H1 (cell line): Measurements from ENCODE around the gene DLG4. TPM values are rescaled to one million over a fixed set of nuclear protein-coding genes. Genes with fewer than 3 reads are reported as not detected.
A peak's percentile ranks its signal among the peaks of the same experiment; 100 is the strongest.

Source experiments
- CTCF ChIA-PET: fragments of 300-600 bp; sonication (Branson Sonifier 250); formaldehyde crosslinking; loops from one replicate; lab custom pipeline; 2021; ENCODE audit not compliant: partially characterized antibody; lab: Charles Lee
- POLR2A ChIA-PET: fragments of 300-600 bp; sonication (Branson Sonifier 250); formaldehyde crosslinking; loops from one replicate; lab custom pipeline; 2021; ENCODE audit warnings: inconsistent platforms; ENCODE audit not compliant: partially characterized antibody; lab: Charles Lee
- DNase-seq, 2 experiments: peaks; one replicate each; pipeline versions ENCODE4 v3.0.0 to v3.0.0-alpha.2; 2010 to 2022; ENCODE audit warnings: low spot score in 2 of 2, low read depth in 1 of 2, mixed read lengths in 1 of 2
- FAIRE-seq: peaks from 2 replicates; lab custom pipeline; 2011; peaks lifted over from hg19 to GRCh38; lab: Jason Lieb, UNC
- H2AFZ ChIP-seq: 2 replicates; pipeline ENCODE4 v1.8.1; 2012; ENCODE audit warnings: low read length, inconsistent platforms
- H2AK5ac ChIP-seq: 2 replicates; pipeline ENCODE4 v1.6.1; 2013; ENCODE audit warnings: low read depth, low read length
- H2BK120ac ChIP-seq: replicated peaks from 2 replicates; pipeline ENCODE3; 2013; ENCODE audit warnings: low read depth, low read length, inconsistent platforms
- H2BK12ac ChIP-seq: 2 replicates; pipeline ENCODE4 v1.6.1; 2013; ENCODE audit warnings: low read depth, low read length
- H2BK15ac ChIP-seq: 2 replicates; pipeline ENCODE4 v1.6.1; 2013; ENCODE audit warnings: low read length
- H2BK20ac ChIP-seq: 2 replicates; pipeline ENCODE4 v1.6.1; 2013; ENCODE audit warnings: low read length
- H2BK5ac ChIP-seq: 2 replicates; pipeline ENCODE4 v1.6.1; 2013; ENCODE audit warnings: low read depth, low read length
- H3K14ac ChIP-seq: 2 replicates; pipeline ENCODE4 v1.6.1; 2013; ENCODE audit warnings: inconsistent platforms; ENCODE audit not compliant: insufficient read length
- H3K18ac ChIP-seq: 2 replicates; pipeline ENCODE4 v1.6.1; 2013; ENCODE audit warnings: low read length; ENCODE audit errors: extremely low read depth
- H3K23ac ChIP-seq: 2 replicates; pipeline ENCODE4 v1.6.1; 2013; ENCODE audit warnings: inconsistent platforms; ENCODE audit not compliant: insufficient read length
- H3K23me2 ChIP-seq: 2 replicates; pipeline ENCODE4 v1.6.1; 2013; ENCODE audit warnings: low read depth, low read length
- H3K27ac ChIP-seq: 2 replicates; pipeline ENCODE4 v1.6.1; 2011; ENCODE audit warnings: low read depth, low read length, inconsistent platforms
- H3K27me3 ChIP-seq, 4 experiments: replicated peaks in 1 of 4; 1 replicate in 1 of 4; 2 replicates in 3 of 4; pipeline versions ENCODE4 v1.6.1 to v1.8.1; 2011 to 2013; ENCODE audit warnings: low read length in 3 of 4, mild to moderate bottlenecking in 3 of 4, inconsistent platforms in 2 of 4, mixed read lengths in 2 of 4, moderate library complexity in 1 of 4; ENCODE audit not compliant: control insufficient read depth in 3 of 4, insufficient read depth in 3 of 4; ENCODE audit errors: extremely low read depth in 1 of 4
- H3K36me3 ChIP-seq, 4 experiments: 2 replicates each; pipeline versions ENCODE4 v1.6.1 to v1.8.1; 2011 to 2013; ENCODE audit warnings: mild to moderate bottlenecking in 4 of 4, low read length in 3 of 4, moderate library complexity in 2 of 4, control low read depth in 1 of 4, inconsistent platforms in 1 of 4; ENCODE audit not compliant: insufficient read depth in 4 of 4, control insufficient read depth in 2 of 4
- H3K4ac ChIP-seq: replicated peaks from 2 replicates; pipeline ENCODE3; 2013; ENCODE audit warnings: low read length, low read depth, mixed read lengths, inconsistent platforms; ENCODE audit not compliant: insufficient read length
- H3K4me1 ChIP-seq, 4 experiments: replicated peaks in 1 of 4; 1 replicate in 1 of 4; 2 replicates in 3 of 4; pipeline versions ENCODE4 v1.6.1 to v1.8.1; 2011 to 2013; ENCODE audit warnings: low read length in 3 of 4, inconsistent platforms in 2 of 4, mixed read lengths in 1 of 4; ENCODE audit not compliant: insufficient read depth in 4 of 4, control insufficient read depth in 3 of 4
- H3K4me2 ChIP-seq, 2 experiments: 2 replicates each; pipeline versions ENCODE4 v1.6.1 to v1.8.1; 2011 to 2013; ENCODE audit warnings: low read depth in 2 of 2, low read length in 2 of 2, control low read depth in 1 of 2, inconsistent platforms in 1 of 2, mild to moderate bottlenecking in 1 of 2; ENCODE audit not compliant: insufficient read depth in 1 of 2
- H3K4me3 ChIP-seq, 4 experiments: fragments of 200-600, 300-600 bp in 1 of 4; sonication (generic), shearing (Covaris generic), sonication (Bioruptor Twin) in 1 of 4; 2 replicates each; pipeline versions ENCODE4 v1.5.1 to v1.8.1; 2011 to 2016; ENCODE audit warnings: low read length in 4 of 4, low read depth in 3 of 4, control low read depth in 2 of 4, inconsistent platforms in 2 of 4, mild to moderate bottlenecking in 2 of 4, mixed read lengths in 1 of 4, moderate library complexity in 1 of 4; ENCODE audit not compliant: insufficient read depth in 2 of 4; ENCODE audit errors: extremely low read depth in 1 of 4
- H3K56ac ChIP-seq: replicated peaks from 2 replicates; pipeline ENCODE3; 2013; ENCODE audit warnings: low read depth, mild to moderate bottlenecking, mixed read lengths, low read length, inconsistent platforms; ENCODE audit not compliant: insufficient read length
- H3K79me1 ChIP-seq: 2 replicates; pipeline ENCODE4 v1.6.1; 2013; ENCODE audit warnings: low read depth, low read length, control low read depth
- H3K79me2 ChIP-seq, 2 experiments: 2 replicates each; pipeline versions ENCODE4 v1.6.1 to v1.8.1; 2012 to 2013; ENCODE audit warnings: low read length in 2 of 2, mild to moderate bottlenecking in 2 of 2, inconsistent platforms in 1 of 2; ENCODE audit not compliant: insufficient read depth in 2 of 2, control insufficient read depth in 1 of 2
- H3K9ac ChIP-seq, 4 experiments: replicated peaks in 1 of 4; 1 replicate in 1 of 4; 2 replicates in 3 of 4; pipeline versions ENCODE4 v1.6.1 to v1.8.1; 2011 to 2013; ENCODE audit warnings: low read depth in 3 of 4, low read length in 3 of 4, control low read depth in 2 of 4, mild to moderate bottlenecking in 2 of 4, moderate library complexity in 2 of 4, inconsistent platforms in 1 of 4; ENCODE audit errors: extremely low read depth in 1 of 4
- H3K9me3 ChIP-seq, 2 experiments: 2 replicates each; pipeline versions ENCODE4 v1.6.1 to v1.8.1; 2012 to 2013; ENCODE audit warnings: mild to moderate bottlenecking in 2 of 2, moderate library complexity in 2 of 2, control low read depth in 1 of 2, inconsistent platforms in 1 of 2, low read depth in 1 of 2, low read length in 1 of 2, mixed read lengths in 1 of 2; ENCODE audit not compliant: insufficient read depth in 2 of 2
- H4K20me1 ChIP-seq, 2 experiments: replicated peaks in 1 of 2; 2 replicates each; pipeline versions ENCODE3 to v1.8.1; 2011 to 2013; ENCODE audit warnings: inconsistent platforms in 2 of 2, low read length in 2 of 2, mild to moderate bottlenecking in 1 of 2; ENCODE audit not compliant: insufficient read depth in 2 of 2, control insufficient read depth in 1 of 2
- H4K5ac ChIP-seq: 2 replicates; pipeline ENCODE4 v1.6.1; 2013; ENCODE audit warnings: low read length, low read depth, mixed read lengths, inconsistent platforms; ENCODE audit not compliant: insufficient read length
- H4K8ac ChIP-seq: 2 replicates; pipeline ENCODE4 v1.8.0; 2013; ENCODE audit warnings: mild to moderate bottlenecking, moderate library complexity, low read length, inconsistent platforms; ENCODE audit not compliant: insufficient read depth; ENCODE audit errors: extremely low read depth
- H4K91ac ChIP-seq: replicated peaks from 2 replicates; pipeline ENCODE3; 2013; ENCODE audit warnings: low read length, mixed read lengths, inconsistent platforms; ENCODE audit not compliant: insufficient read length
- KDM1A ChIP-seq: fragments of 200-600, 300-600 bp; sonication (generic); IDR thresholded peaks from 2 replicates; pipeline ENCODE4 v1.7.1; 2016; ENCODE audit warnings: mild to moderate bottlenecking, low read length, borderline replicate concordance
- SIN3A ChIP-seq, 2 experiments: IDR thresholded peaks in 1 of 2; conservative IDR thresholded peaks in 1 of 2; 2 replicates each; pipeline ENCODE4 v1.6.1; 2011 to 2012; ENCODE audit warnings: low read length in 2 of 2, improper control_type of control experiment in 1 of 2, low read depth in 1 of 2, mild to moderate bottlenecking in 1 of 2
- WGBS, 2 experiments: shearing (Covaris generic) in 1 of 2; methylation state at CpG; one replicate each; pipeline versions ENCODE4 v1.1.6 to v1.1.7; 2013 to 2015; ENCODE audit warnings: low lambda C conversion rate in 2 of 2, mixed read lengths in 2 of 2, inconsistent platforms in 1 of 2, low coverage in 1 of 2, missing lambda C conversion rate in 1 of 2; ENCODE audit not compliant: insufficient replicate concordance in 2 of 2, insufficient coverage in 1 of 2, insufficient read length in 1 of 2; ENCODE audit errors: extremely low coverage in 1 of 2, missing lambda C conversion rate in 1 of 2; 5-methylcytosine and 5-hydroxymethylcytosine counted together
- polyA plus RNA-seq, 7 experiments: library from polyadenylated mRNA; depleted of rRNA in 3 of 7; stranded (reverse) in 5 of 7; unstranded in 2 of 7; fragments of >200 nt in 5 of 7; fragments of 200-250 nt in 2 of 7; gene quantifications; 1 replicate in 5 of 7; 2 replicates in 1 of 7; 4 replicates in 1 of 7; pipeline versions ENCODE4 v1.2.1 to v1.2.3, GENCODE V29; 2011 to 2013; ENCODE audit warnings: missing spikeins in 2 of 7, mixed read lengths in 2 of 7
- total RNA-seq: library from RNA; stranded (reverse); fragmentation: NEBNext Ultra II Directional; extraction: Animal tissue kit (Norgen Biotek cat#: 25700); gene quantifications from 2 replicates; pipeline ENCODE4 v1.2.1, GENCODE V29; 2021
- TF ChIP-seq, protein P1 (sequence below): IDR thresholded peaks from 2 replicates; pipeline ENCODE4 v1.6.1; 2012; ENCODE audit warnings: inconsistent platforms
- TF ChIP-seq, protein P2 (sequence below): IDR thresholded peaks from 2 replicates; pipeline ENCODE4 v1.6.1; 2012; ENCODE audit warnings: inconsistent platforms

The DLG4 gene
- total and polyA plus RNA-seq, 2 of the 8 experiments (the other 6 are each of a cell fraction or from before 2014, with no cell fraction given) = 18.9 to 45.9 TPM

DNA sequence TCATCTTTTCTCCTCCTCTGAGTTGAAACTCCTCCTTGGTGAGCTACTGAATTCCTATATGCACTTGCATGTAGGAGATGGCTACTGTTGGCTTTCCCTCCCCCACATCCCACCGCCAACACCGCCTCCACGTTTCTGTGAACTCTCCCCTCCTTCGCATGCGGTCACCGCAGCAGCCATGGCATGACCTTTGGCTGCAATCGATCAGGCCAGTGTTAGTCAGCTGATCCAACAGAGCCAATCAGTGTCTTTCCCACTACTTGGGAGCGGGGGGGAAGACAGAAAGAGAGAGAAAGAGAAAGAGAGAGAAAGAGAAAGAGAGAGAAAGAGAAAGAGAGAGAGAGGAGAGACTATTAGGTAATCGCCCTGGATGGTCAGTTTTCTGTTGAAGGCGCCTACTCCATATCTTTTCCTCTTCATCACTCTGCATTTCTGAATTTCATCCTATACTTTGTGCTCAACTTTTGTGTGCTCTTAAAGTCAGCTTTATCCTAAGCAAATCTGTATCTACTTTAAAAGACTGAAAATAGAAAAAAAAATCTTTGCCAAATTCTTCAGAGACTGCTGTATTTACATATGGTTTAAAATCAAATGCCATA, 63.2 kb downstream of the DLG4 start:
- no peaks in the 10 kb centered on the region for H3K79me2 ChIP-seq
- peak overlapping the region; percentile 65 for H4K91ac ChIP-seq
- H3K27ac ChIP-seq = no peak overlapping the region
- DNase-seq = no peak
- no peak overlapping the region for H2AK5ac ChIP-seq
- ChIA-PET POLR2A (interaction anchor here (0.7 to 1.6 kb wide), 3 partner anchors 18 to 110 kb away, joined by 3 read pairs; no protein-coding TSS in a partner anchor), CTCF (interaction anchor here (0.7 kb wide), 3 partner anchors 8 to 111 kb away, joined by 3 to 5 read pairs (median 4); no protein-coding TSS in a partner anchor)
- H3K14ac ChIP-seq = no peak overlapping the region
- no peaks in the 10 kb centered on the region; a peak in 1 of 7 replicates for H3K27me3 ChIP-seq
- no peaks in the 10 kb centered on the region for H3K4me1 ChIP-seq
- no peak overlapping the region for H3K4me3 ChIP-seq
- H3K4me2 ChIP-seq = no peak overlapping the region
- H2BK120ac ChIP-seq = no peak overlapping the region
- H2BK15ac ChIP-seq = no peak overlapping the region
- H3K9me3 ChIP-seq = no peaks in the 10 kb centered on the region
- no peaks in the 10 kb centered on the region for H3K36me3 ChIP-seq
- no peaks in the 10 kb centered on the region for H3K23me2 ChIP-seq
- no peak overlapping the region for H2BK5ac ChIP-seq
- no peak for FAIRE-seq
- H2BK20ac ChIP-seq = no peak overlapping the region
- TF ChIP-seq KDM1A (no peak), SIN3A (conservative IDR thresholded peaks at IDR 0.05 in 1 of 2, IDR thresholded peaks at IDR 0.05 in 1 of 2; ENCODE audit: low read depth in 1 of 2, low read length in 2 of 2) (no peak)
- TF ChIP-seq, protein P1, sequence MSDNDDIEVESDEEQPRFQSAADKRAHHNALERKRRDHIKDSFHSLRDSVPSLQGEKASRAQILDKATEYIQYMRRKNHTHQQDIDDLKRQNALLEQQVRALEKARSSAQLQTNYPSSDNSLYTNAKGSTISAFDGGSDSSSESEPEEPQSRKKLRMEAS = peak; percentile 82
- TF ChIP-seq, protein P2, sequence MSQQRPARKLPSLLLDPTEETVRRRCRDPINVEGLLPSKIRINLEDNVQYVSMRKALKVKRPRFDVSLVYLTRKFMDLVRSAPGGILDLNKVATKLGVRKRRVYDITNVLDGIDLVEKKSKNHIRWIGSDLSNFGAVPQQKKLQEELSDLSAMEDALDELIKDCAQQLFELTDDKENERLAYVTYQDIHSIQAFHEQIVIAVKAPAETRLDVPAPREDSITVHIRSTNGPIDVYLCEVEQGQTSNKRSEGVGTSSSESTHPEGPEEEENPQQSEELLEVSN = peak; percentile 84
- H4K20me1 ChIP-seq = no peaks in the 10 kb centered on the region
- H4K5ac ChIP-seq = no peak overlapping the region
- no peak overlapping the region for H3K9ac ChIP-seq
- 77% methylated on average over 8 of the region's 10 CpGs; no CpG with 5 or more reads in 1 of the 2 experiments for WGBS, 2 experiments
- H4K8ac ChIP-seq = no peak overlapping the region
- H2AFZ ChIP-seq = no peak overlapping the region
- H3K23ac ChIP-seq = no peak overlapping the region
- H2BK12ac ChIP-seq = no peak overlapping the region
- H3K18ac ChIP-seq = no peak overlapping the region
- H3K79me1 ChIP-seq = no peaks in the 10 kb centered on the region
- H3K56ac ChIP-seq = no peak overlapping the region
- H3K4ac ChIP-seq = no peak overlapping the region
